Activated CD4-positive, CD25-positive, alpha-beta regulatory T cell treated with anti-CD3 and anti-CD28 coated beads, Interleukin-2, amount 50 U/mL, for 72 hours (primary cell): ENCODE data around the gene RPS6KA5.

Experiments
- DNase-seq: peaks from one replicate; pipeline ENCODE4 v3.0.0; 2021

The RPS6KA5 gene

DNA sequence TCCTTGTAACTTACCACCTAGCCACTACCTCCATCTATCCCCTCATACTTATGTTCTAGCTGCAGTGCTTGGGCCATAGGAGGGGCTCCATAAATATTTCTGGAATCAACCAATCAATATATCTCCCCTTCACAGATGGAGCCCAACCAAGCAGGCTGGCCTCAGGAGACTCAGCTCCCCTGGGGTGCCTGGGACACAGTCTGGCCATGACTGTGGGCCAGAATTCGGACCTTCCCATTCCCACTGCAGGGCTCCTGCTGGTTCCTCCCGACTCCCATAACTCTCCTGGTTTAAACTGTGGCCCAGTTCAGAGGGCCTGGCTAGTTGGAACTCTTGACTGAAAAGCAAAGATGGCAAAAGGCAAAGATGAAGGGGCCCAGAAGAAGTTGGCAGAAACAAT lies 257.2 kb downstream of the RPS6KA5 start:
- DNase-seq = no peak

- DNase-seq = no peak
Observed at GRCh38 chr14:90799420-90799819, 261.0 kb downstream of the RPS6KA5 start.

DNA sequence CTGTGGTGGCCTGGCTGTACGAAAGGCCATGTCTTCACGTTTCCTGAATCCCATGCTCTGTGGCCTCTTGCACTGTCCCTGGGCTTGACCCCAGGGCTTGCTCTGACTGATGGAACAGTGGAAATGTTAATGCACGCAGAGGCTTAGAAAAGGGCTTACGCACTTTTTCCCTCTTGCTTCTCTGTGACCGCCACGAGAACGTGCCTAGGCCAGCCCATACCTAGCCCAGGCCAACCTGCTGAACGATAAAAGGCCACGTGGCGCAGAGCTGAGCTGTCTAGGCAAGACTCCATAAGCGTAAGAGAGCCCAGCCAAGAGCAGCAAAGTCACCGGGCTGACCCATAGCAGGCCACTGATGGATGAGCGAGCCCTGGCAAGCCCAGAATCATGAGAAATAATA lies 262.5 kb downstream of the RPS6KA5 start:
- DNase-seq = no peak
